ENCODE measurements around the gene LRCH1.

LRCH1 gene

DNA sequence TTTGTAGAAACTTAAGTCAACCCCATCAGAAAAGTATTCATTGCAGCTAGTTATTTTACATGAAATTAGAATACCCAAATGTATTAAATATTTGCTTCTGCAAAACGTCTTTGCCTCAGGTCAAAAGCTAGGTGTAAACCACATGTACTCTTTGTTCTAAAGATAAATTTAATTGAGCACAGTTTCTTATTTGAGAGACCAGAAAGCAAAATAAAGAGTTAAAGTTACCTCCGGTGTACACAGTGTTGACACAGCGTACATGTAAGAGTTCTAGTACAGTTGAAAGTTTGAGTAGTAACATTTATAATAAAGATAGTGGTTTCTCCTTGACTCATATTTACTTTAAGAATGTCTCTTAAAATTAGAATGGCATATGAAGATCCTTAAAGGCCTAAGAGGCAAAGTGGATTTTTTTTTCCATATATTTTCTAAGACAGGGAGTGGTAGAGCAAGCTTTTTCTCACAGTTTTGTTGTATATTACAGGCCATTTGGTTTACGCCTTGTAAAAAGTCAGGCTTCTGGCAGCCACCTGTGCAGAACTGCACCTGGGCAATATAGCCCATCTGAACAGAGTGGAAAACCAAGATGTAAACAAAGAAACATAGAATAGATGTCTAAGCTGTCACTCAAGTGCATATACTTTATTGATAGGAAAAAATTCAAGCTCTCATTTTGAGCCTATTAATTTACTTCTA lies 2.9 kb downstream of the LRCH1 start:
- DNase-seq (ENCODE audit: low read depth, low spot score), result no peak
- H3K4me3 ChIP-seq (ENCODE audit: low read length), result no peak overlapping the region

GRCh38 chr13:46556418-46556779 lies 3.4 kb downstream of the LRCH1 start:
- H3K4me3 ChIP-seq (ENCODE audit: low read length), result no peak overlapping the region

DNA sequence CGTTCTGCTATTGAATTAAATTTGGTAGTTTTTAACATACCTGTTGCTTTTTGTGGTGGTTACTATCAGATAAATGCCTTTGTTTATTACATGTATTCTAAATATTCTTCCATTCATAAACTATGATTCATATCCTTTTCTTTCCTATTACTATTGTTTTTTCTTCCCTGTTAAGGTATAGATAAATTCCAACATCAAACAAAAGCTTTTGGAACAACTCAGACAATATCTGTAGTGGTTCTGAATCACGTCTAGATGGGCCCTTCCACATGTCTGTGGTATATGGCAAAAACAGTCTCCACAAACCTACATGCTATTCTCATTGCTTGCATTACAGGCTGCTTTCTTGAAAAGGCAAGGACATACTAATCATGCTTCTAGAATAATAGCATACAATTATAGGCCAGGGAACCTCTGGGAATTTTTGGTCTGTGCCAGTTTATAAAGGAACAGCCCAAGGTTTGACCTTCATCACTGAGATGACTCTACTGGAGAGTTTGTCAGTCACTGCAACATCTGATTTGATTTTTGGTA lies 6.4 kb downstream of the LRCH1 start:
- no peak for DNase-seq (ENCODE audit: low read depth, low spot score)
- H3K4me3 ChIP-seq (ENCODE audit: low read length), result no peak overlapping the region

More at GRCh38 chr13:46556418-46556779, 3.4 kb downstream of the LRCH1 start:
- DNase-seq (ENCODE audit: low read depth, low spot score), result no peak

- no peak for DNase-seq (ENCODE audit: low read depth, low spot score)
- H3K4me3 ChIP-seq (ENCODE audit: low read length), result no peak overlapping the region
Observed at GRCh38 chr13:46560778-46561177, 7.8 kb downstream of the LRCH1 start.

DNA sequence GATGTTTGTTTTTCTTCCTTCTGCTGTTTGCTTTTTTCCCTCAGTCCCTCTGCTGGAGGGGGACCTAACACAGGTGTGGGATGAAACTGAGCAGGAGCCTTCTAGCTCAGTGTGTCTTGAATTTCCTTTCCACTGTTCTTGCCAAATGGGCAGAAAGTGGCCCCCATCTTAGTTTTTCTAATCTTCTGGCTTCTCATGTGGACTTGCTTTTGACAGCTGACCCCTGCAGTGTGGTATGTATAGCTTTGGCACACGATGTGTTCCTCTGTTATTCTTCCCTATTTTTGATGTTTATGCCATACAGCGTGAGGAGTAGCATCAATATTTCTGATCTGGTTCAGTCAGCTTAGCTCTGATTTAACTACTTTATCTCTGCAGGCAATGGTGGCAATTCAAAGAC lies 8.3 kb downstream of the LRCH1 start:
- no peak overlapping the region for H3K4me3 ChIP-seq (ENCODE audit: low read length)
- DNase-seq (ENCODE audit: low read depth, low spot score), result no peak

- no peak for DNase-seq (ENCODE audit: low read depth, low spot score)
- no peak overlapping the region for H3K4me3 ChIP-seq (ENCODE audit: low read length)
Observed at GRCh38 chr13:46561691-46562090, 8.7 kb downstream of the LRCH1 start.

DNA sequence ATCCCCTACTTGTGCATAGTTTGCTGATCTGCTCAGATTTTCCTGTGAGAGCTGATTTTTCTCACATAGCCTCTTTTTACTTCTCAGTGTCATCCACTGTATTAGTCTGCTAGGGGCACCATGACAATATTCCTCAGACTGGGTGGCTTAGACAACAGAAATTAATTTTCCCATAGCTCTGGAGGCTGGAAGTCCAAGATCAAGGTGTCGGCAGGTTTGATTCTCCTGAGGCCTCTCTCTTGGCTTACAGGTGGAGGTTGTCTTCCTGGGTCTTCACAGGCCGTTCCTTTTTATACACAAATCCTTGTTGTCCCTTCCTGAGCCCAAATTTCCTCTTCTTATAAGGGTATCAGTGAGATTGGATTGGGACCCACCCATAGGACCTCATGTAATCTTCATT lies 9.2 kb downstream of the LRCH1 start:
- DNase-seq (ENCODE audit: low read depth, low spot score), result no peak

DNA sequence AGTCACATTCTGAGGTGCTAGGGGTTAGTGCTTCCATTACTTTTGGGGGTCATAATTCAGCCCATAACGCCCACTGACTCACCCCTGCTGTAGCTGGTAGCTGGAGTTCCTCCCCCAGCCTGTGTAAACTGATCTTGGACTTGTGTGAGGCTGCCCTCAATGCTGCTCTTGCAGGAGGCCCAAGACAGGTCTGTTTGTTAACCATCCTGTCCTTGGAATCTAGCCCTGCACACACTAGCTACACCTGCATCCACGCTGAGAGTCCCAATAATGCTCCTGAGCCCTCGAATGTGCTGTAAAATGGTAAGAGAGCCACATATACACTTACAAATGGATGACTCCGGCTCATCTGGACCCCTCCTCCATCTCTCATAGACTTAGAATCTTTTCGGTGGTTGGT lies 9.6 kb downstream of the LRCH1 start:
- no peak overlapping the region for H3K4me3 ChIP-seq (ENCODE audit: low read length)
- no peak for DNase-seq (ENCODE audit: low read depth, low spot score)

More for the DNA sequence above, 9.2 kb downstream of the LRCH1 start:
- H3K4me3 ChIP-seq (ENCODE audit: low read length), result no peak overlapping the region

GRCh38 chr13:46565808-46566750 lies 13.1 kb downstream of the LRCH1 start:
- no peak overlapping the region for H3K4me3 ChIP-seq (ENCODE audit: low read length)

DNA sequence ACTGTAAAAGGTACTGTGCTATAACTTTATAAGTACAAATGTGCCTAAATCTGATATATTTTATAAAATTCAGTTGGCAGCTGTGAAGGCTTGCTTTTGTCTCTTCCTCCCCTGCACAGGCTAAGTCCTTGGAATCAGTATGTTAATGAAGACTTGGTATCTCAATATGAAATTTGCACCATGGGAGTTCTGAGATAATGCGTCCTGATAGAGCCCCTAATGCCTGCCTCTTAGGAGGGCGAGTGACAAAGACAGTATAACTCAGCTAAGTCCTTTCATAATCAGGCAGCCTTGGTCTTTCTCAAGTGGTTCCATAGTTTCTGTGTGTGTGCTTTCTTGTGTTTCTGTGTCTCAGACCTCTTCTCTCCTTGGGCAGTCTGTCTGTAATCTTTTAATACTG lies 14.7 kb downstream of the LRCH1 start:
- DNase-seq (ENCODE audit: low read depth, low spot score), result no peak
- no peak overlapping the region for H3K4me3 ChIP-seq (ENCODE audit: low read length)

More at GRCh38 chr13:46565808-46566750, 13.1 kb downstream of the LRCH1 start:
- DNase-seq (ENCODE audit: low read depth, low spot score), result no peak

- no peak overlapping the region for H3K4me3 ChIP-seq (ENCODE audit: low read length)
- no peak for DNase-seq (ENCODE audit: low read depth, low spot score)
Observed at GRCh38 chr13:46569456-46569855, 16.5 kb downstream of the LRCH1 start.

- no peak overlapping the region for H3K4me3 ChIP-seq (ENCODE audit: low read length)
- DNase-seq (ENCODE audit: low read depth, low spot score), result no peak
Observed at GRCh38 chr13:46570273-46570672, 17.3 kb downstream of the LRCH1 start.

- no peak overlapping the region for H3K4me3 ChIP-seq (ENCODE audit: low read length)
- no peak for DNase-seq (ENCODE audit: low read depth, low spot score)
Observed at GRCh38 chr13:46571189-46571908, 18.4 kb downstream of the LRCH1 start.

GRCh38 chr13:46571909-46572595 lies 19.1 kb downstream of the LRCH1 start:
- no peak overlapping the region for H3K4me3 ChIP-seq (ENCODE audit: low read length)
- no peak for DNase-seq (ENCODE audit: low read depth, low spot score)

DNA sequence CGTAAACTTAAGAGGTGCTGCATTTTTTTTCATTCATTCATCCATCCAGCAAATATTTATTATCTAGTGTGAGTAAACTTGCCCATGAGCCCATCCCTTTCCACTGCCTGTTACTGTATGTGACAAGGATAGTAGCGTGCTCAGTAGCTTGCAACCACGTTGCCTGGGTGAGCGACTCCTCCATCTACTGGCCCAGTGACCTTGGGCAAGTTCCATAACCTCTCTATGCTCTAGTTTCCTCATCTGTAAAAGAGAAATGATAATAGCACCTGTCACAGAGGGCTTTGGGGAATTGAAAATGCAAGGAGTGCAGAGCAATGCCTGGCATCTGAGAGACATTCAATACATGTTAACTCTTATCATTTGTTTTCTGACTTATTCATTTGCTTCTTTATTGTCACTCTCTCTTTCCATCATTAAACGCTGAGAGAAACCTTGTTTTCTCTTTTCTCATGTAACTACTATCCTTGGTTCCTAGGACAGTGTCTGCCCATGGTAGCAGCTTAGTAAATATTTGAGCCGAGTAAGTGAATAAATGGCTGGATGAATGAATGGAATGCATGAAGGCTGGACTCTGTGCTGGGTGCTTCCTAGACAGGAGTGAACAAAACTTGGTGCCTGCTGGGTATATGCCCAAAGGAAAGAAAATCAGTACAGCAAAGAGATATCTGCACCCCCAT lies 19.9 kb downstream of the LRCH1 start:
- no peak for DNase-seq (ENCODE audit: low read depth, low spot score)
- H3K4me3 ChIP-seq (ENCODE audit: low read length), result no peak overlapping the region

- peak; percentile 52 for DNase-seq (ENCODE audit: low read depth, low spot score)
Observed at GRCh38 chr13:46575301-46575771, 22.4 kb downstream of the LRCH1 start.

DNA sequence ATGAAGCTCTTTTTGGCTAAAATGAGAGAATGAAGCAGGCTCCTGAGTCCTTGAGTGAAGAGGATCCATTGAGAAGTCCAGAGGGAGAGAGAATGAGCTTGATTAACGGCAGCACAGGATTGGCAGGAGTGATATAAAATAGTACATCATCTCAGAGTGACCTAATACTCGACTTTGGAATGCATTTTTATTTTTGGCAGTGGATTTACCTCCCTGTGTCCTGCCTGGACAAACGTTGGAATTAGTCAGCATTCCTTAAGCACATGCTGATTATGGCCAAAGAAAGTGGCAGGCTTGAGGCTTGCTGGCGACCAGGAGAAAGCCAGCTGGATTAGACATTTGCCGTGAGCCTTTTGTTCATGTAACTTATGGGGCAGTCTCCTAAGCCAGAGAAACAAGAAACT lies 22.9 kb downstream of the LRCH1 start:
- no peak overlapping the region for H3K4me3 ChIP-seq (ENCODE audit: low read length)
- DNase-seq (ENCODE audit: low read depth, low spot score), result no peak

More at GRCh38 chr13:46575301-46575771, 22.4 kb downstream of the LRCH1 start:
- no peak overlapping the region for H3K4me3 ChIP-seq (ENCODE audit: low read length)

- no peak for DNase-seq (ENCODE audit: low read depth, low spot score)
- H3K4me3 ChIP-seq (ENCODE audit: low read length), result no peak overlapping the region
Observed at GRCh38 chr13:46576762-46577161, 23.8 kb downstream of the LRCH1 start.

All from Jurkat, Clone E6-1 (cell line).